Measurements from ENCODE around the gene SERPINE1.
"Not testable (repeated sequence)": the region's sequence is repeated elsewhere in the genome, so short reads cannot be mapped to it uniquely, and the experiment has no call there.

SERPINE1 gene

DNA sequence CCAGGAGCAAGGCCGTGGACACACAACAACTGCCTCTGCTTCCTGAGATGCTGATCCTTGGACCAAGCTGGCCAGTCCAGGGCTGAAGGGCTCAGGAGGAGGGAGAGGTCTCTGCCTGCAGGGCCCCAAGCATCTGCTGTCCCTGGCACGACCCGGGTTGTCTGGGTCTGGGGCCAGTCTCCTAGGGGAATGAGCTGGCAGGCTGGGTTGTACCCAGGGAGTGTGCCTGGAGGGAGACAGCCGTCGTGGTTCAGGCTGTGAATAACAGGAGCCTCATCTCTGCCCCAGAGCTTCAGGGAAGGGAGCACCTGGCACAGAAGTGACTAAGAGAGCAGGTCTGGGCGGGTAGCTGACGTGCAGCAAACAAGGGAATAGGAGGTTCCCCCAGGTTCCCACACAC lies 17.9 kb upstream of the SERPINE1 start:
- no peak for DNase-seq (ENCODE audit: low spot score)
- Mint-ChIP-seq H3K36me3 (ENCODE audit: low read depth) (no peaks in the 10 kb centered on the region), H3K4me3 (no peak overlapping the region), H3K27ac (no peak overlapping the region), H3K9me3 (no peaks in the 10 kb centered on the region), H3K4me1 (ENCODE audit: low read depth) (no peaks in the 10 kb centered on the region), H3K27me3 (ENCODE audit: low read depth) (no peaks in the 10 kb centered on the region)

- no peak overlapping the region for H3K27ac Mint-ChIP-seq
- H3K9me3 Mint-ChIP-seq = no peaks in the 10 kb centered on the region
- DNase-seq (ENCODE audit: low spot score) = no peak
- H3K4me3 Mint-ChIP-seq = no peak overlapping the region
- no peaks in the 10 kb centered on the region for H3K4me1 Mint-ChIP-seq (ENCODE audit: low read depth)
- no peaks in the 10 kb centered on the region for H3K36me3 Mint-ChIP-seq (ENCODE audit: low read depth)
- H3K27me3 Mint-ChIP-seq (ENCODE audit: low read depth) = no peaks in the 10 kb centered on the region
Observed at GRCh38 chr7:101109368-101109767, 17.5 kb upstream of the SERPINE1 start.

DNA sequence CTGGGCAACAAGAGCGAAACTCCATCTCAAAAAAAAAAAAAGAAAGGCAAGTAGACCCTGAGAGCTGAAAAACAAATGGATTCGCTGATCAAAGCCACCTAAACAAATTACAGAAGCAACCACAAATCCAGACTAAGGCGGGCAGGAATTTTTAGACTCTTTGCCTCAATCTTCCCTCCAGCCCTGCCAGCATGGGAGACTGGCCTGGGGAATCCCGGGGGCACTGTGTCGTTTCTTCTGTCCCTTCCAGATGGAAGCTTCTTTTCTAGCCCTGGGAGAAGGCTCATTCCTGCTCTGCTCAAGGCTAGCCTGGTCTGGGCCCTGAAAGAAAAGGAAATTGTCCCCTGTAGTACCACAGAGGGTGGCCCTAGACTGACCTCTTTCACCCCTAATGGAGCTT lies 15.6 kb upstream of the SERPINE1 start:
- Mint-ChIP-seq H3K4me1 (ENCODE audit: low read depth) (no peaks in the 10 kb centered on the region), H3K27me3 (ENCODE audit: low read depth) (no peaks in the 10 kb centered on the region), H3K4me3 (no peak overlapping the region), H3K36me3 (ENCODE audit: low read depth) (no peaks in the 10 kb centered on the region), H3K27ac (no peak overlapping the region), H3K9me3 (no peaks in the 10 kb centered on the region)
- no peak for DNase-seq (ENCODE audit: low spot score)

DNA sequence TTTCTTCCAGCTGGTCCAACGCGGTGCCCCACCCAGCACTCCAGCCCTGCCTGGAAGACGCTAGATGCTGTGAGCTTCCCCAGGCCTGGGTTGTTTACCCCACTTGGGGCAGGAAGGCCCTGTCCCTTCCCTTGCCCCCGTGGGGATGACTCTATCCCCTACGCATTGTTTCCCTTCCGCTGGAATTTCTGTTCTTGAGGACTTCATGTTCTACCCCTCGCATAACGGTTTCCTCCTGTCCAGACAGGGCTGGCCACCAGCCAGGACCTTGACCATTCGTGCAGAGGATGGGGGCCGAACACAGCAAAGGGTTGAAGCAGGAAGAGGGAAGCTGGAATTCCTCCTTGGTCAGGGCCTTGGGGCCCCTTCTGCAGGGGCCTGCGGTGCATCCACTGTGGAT lies 14.7 kb upstream of the SERPINE1 start:
- no peak overlapping the region for H3K27ac Mint-ChIP-seq
- DNase-seq (ENCODE audit: low spot score) = no peak
- no peaks in the 10 kb centered on the region for H3K4me1 Mint-ChIP-seq (ENCODE audit: low read depth)
- H3K27me3 Mint-ChIP-seq (ENCODE audit: low read depth) = no peaks in the 10 kb centered on the region
- H3K36me3 Mint-ChIP-seq (ENCODE audit: low read depth) = no peaks in the 10 kb centered on the region
- no peaks in the 10 kb centered on the region for H3K9me3 Mint-ChIP-seq
- H3K4me3 Mint-ChIP-seq = no peak overlapping the region

GRCh38 chr7:101113140-101113539 lies 13.8 kb upstream of the SERPINE1 start:
- H3K9me3 Mint-ChIP-seq; DNase-seq (ENCODE audit: low spot score); H3K4me1 Mint-ChIP-seq (ENCODE audit: low read depth); H3K27me3 Mint-ChIP-seq (ENCODE audit: low read depth); H3K27ac Mint-ChIP-seq; H3K36me3 Mint-ChIP-seq (ENCODE audit: low read depth); H3K4me3 Mint-ChIP-seq: not testable (repeated sequence)

DNA sequence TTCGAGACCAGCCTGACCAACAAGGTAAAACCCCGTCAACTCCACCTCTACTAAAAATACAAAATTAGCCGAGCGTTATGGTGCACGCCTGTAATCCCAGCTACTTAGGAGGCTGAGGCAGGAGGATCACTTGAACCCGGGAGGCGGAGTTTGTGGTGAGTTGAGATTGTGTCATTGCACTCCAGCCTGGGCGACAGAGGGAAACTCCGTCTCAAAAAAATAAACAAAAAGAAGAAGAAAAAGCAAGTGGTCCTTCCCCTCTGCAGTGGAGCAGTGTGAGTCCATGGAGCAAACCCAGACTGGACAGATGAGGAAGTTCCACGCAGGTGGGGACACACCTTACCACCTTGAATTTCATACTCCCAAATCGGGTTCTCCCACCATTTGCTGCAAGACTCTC lies 13.1 kb upstream of the SERPINE1 start:
- DNase-seq (ENCODE audit: low spot score) = no peak
- H3K36me3 Mint-ChIP-seq (ENCODE audit: low read depth) = no peaks in the 10 kb centered on the region
- H3K27me3 Mint-ChIP-seq (ENCODE audit: low read depth) = no peaks in the 10 kb centered on the region
- H3K4me3 Mint-ChIP-seq = no peak overlapping the region
- no peaks in the 10 kb centered on the region for H3K4me1 Mint-ChIP-seq (ENCODE audit: low read depth)
- H3K27ac Mint-ChIP-seq = no peak overlapping the region
- no peaks in the 10 kb centered on the region for H3K9me3 Mint-ChIP-seq

- Mint-ChIP-seq H3K4me3 (no peak overlapping the region), H3K27ac (no peak overlapping the region), H3K36me3 (ENCODE audit: low read depth) (no peaks in the 10 kb centered on the region), H3K9me3 (no peaks in the 10 kb centered on the region), H3K27me3 (ENCODE audit: low read depth) (no peaks in the 10 kb centered on the region), H3K4me1 (ENCODE audit: low read depth) (no peaks in the 10 kb centered on the region)
- DNase-seq (ENCODE audit: low spot score) = no peak
Observed at GRCh38 chr7:101114492-101114891, 12.4 kb upstream of the SERPINE1 start.

- Mint-ChIP-seq H3K9me3 (no peaks in the 10 kb centered on the region), H3K4me3 (no peak overlapping the region), H3K27me3 (ENCODE audit: low read depth) (peaks cover 2% of the 10 kb centered on the region), H3K27ac (no peak overlapping the region), H3K4me1 (ENCODE audit: low read depth) (no peaks in the 10 kb centered on the region), H3K36me3 (ENCODE audit: low read depth) (no peaks in the 10 kb centered on the region)
- no peak for DNase-seq (ENCODE audit: low spot score)
Observed at GRCh38 chr7:101115215-101115614, 11.7 kb upstream of the SERPINE1 start.

DNA sequence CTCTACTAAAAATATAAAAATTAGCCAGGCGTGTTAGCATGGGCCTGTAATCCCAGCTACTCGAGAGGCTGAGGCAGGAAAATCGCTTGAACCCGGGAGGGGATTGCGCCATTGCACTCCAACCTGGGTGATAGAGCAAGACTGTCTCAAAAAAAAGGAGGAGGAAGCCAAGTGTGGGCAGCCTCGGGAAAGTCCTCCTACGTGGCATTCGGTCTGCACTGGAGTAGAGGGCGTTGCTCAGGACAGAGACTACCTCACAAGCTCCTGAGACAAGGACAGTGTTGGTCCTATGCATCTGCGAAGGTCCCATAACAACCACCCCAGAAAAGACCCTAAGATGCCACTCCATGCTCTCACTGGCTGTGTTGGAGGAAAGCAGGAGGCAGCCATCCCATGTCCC lies 10.0 kb upstream of the SERPINE1 start:
- peaks cover 4% of the 10 kb centered on the region for H3K4me1 Mint-ChIP-seq (ENCODE audit: low read depth)
- DNase-seq (ENCODE audit: low spot score) = no peak
- H3K9me3 Mint-ChIP-seq = no peaks in the 10 kb centered on the region
- peaks cover 7% of the 10 kb centered on the region for H3K27me3 Mint-ChIP-seq (ENCODE audit: low read depth)
- H3K4me3 Mint-ChIP-seq = no peak overlapping the region
- H3K27ac Mint-ChIP-seq = no peak overlapping the region
- H3K36me3 Mint-ChIP-seq (ENCODE audit: low read depth) = no peaks in the 10 kb centered on the region

GRCh38 chr7:101118856-101119255 lies 8.0 kb upstream of the SERPINE1 start:
- no peaks in the 10 kb centered on the region for H3K36me3 Mint-ChIP-seq (ENCODE audit: low read depth)
- H3K4me3 Mint-ChIP-seq = no peak overlapping the region
- DNase-seq (ENCODE audit: low spot score) = no peak
- H3K27me3 Mint-ChIP-seq (ENCODE audit: low read depth) = peaks cover 21% of the 10 kb centered on the region
- no peak overlapping the region for H3K27ac Mint-ChIP-seq
- peaks cover 12% of the 10 kb centered on the region for H3K4me1 Mint-ChIP-seq (ENCODE audit: low read depth)
- H3K9me3 Mint-ChIP-seq = no peaks in the 10 kb centered on the region

DNA sequence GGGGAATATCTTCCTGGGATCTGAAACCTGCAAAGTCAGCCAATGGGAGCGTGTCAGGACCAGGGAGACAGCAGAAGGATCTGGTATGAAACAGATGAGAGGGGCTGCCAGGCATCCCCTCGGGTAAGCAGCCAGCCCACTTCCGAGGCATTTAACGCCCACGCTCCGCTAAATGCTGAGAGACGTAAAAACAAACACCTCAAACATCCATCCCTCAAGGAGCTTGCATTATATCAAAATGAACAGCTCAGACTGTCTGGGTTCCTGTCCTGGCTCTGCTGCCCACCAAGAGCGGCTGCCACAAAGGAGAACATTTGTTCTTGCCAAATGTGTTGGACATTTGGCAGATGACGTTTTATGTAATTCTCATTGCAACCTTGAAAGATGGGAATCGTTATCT lies 7.0 kb upstream of the SERPINE1 start:
- Mint-ChIP-seq H3K27me3 (ENCODE audit: low read depth) (peaks cover 23% of the 10 kb centered on the region), H3K9me3 (no peaks in the 10 kb centered on the region), H3K4me1 (ENCODE audit: low read depth) (peaks cover 19% of the 10 kb centered on the region), H3K27ac (no peak overlapping the region), H3K36me3 (ENCODE audit: low read depth) (no peaks in the 10 kb centered on the region), H3K4me3 (no peak overlapping the region)
- no peak for DNase-seq (ENCODE audit: low spot score)

- no peak overlapping the region for H3K4me3 Mint-ChIP-seq
- no peaks in the 10 kb centered on the region for H3K9me3 Mint-ChIP-seq
- peaks cover 22% of the 10 kb centered on the region for H3K4me1 Mint-ChIP-seq (ENCODE audit: low read depth)
- H3K27ac Mint-ChIP-seq = no peak overlapping the region
- H3K36me3 Mint-ChIP-seq (ENCODE audit: low read depth) = no peaks in the 10 kb centered on the region
- H3K27me3 Mint-ChIP-seq (ENCODE audit: low read depth) = peaks cover 25% of the 10 kb centered on the region
- DNase-seq (ENCODE audit: low spot score) = no peak
Observed at GRCh38 chr7:101120315-101120714, 6.6 kb upstream of the SERPINE1 start.

DNA sequence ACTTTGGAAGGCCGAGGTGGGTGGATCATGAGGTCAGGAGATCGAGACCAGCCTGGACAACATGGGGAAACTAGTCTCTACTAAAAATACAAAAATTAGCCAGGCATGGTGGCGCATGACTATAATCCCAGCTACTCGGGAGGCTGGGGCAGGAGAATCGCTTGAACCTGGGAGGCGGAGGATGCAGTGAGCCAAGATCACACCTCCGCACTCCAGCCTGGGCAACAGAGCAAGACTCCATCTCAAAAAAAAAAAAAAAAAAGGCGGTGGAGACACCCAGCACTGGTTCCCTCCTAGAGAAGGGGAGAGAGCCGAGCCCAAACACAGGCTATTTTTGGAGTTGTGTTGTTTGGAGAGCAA lies 5.3 kb upstream of the SERPINE1 start:
- H3K27ac Mint-ChIP-seq; H3K36me3 Mint-ChIP-seq (ENCODE audit: low read depth); H3K9me3 Mint-ChIP-seq; DNase-seq (ENCODE audit: low spot score): not testable (repeated sequence)
- Mint-ChIP-seq H3K27me3 (ENCODE audit: low read depth) (peaks cover 28% of the 10 kb centered on the region), H3K4me3 (peak overlapping the region; percentile 78), H3K4me1 (ENCODE audit: low read depth) (peaks cover 33% of the 10 kb centered on the region)

DNA sequence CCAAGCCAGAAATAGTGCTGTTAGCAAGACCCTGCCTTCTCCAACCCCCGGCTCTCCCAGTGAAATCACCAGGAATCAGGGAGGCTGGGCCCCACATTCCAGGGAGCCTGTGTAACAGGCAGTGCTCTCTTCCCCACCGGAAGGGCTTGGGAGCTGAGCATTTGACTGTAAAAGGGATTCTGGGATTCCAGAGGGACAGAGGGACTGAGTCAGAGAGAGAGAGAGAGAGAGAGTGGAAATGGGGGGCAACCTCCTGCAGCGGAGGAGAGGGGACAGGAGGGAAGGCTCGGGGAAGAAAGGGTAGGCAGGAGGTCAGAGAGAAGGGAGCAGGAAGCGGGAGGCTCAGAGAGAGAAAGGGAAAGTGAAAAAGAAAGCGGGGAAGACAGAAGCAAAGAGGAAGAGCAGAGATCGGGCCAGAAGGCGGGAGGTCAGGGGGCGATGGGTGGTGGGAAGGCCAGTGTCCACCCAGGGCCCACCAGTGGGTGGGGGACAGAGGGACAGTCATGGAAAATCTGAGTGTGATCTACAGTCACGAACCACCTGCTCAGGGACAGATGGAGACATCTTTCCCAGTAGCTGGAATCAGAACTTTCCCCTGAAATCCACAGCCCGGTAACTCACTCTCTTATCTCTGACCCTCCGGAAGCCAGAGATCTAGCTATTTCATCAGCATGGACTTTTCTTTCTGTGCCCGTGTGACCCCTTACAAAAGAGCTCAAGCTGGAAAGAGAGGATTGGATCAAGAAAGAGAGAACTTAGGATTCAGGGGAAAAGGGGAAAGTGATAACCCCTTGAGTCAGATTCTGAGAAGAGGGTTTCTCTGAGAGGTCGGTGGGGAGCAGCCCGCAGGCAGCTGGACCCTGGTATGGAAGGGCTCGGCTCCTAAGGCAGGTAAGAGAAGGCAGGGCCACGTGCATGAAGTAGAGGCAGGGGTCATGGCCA lies 4.6 kb upstream of the SERPINE1 start:
- DNase-seq (ENCODE audit: low spot score) = no peak
- Mint-ChIP-seq H3K27ac (peak overlapping the region; percentile 60), H3K27me3 (ENCODE audit: low read depth) (peaks cover 29% of the 10 kb centered on the region), H3K9me3 (no peaks in the 10 kb centered on the region), H3K4me3 (peak overlapping the region; percentile 78), H3K36me3 (ENCODE audit: low read depth) (no peaks in the 10 kb centered on the region), H3K4me1 (ENCODE audit: low read depth) (peaks cover 40% of the 10 kb centered on the region)

Measured in T-helper 2 cell treated with Interferon-gamma antibody and Interleukin-4, amounts not matched to agents 5 μg/mL and 100 μg/mL, for 36 hours (primary cell).